ENCODE results near the gene SIX1. TPM values are rescaled to one million over a fixed set of nuclear protein-coding genes. Genes with fewer than 3 reads are reported as not detected.

Gene SIX1
- total and polyA plus RNA-seq, 2 experiments from 2014 or later: 11.4 to 11.7 TPM

- DNase-seq: no peak
- in situ Hi-C loops (cut with MboI): no loop called here
Observed at GRCh38 chr14:60670989-60671388, 21.7 kb upstream of the SIX1 start.

GRCh38 chr14:60668431-60669112 lies 19.3 kb upstream of the SIX1 start:
- Histone ChIP-seq H3K36me3 (ENCODE audit: low read depth) (no peaks in the 10 kb centered on the region), H4K20me1 (ENCODE audit: insufficient read depth) (no peaks in the 10 kb centered on the region), H3K4me2 (ENCODE audit: unreplicated experiment) (no peak overlapping the region), H3K79me2 (ENCODE audit: insufficient read depth) (no peaks in the 10 kb centered on the region), H3K27ac (no peak overlapping the region), H3K9me2 (ENCODE audit: insufficient read depth) (no peaks in the 10 kb centered on the region), H2AFZ (no peak overlapping the region), H3K4me3 (no peak overlapping the region), H3F3A (ENCODE audit: insufficient read depth) (no peaks in the 10 kb centered on the region), H3K9me3 (ENCODE audit: low read depth) (no peaks in the 10 kb centered on the region), H3K27me3 (replicated peaks; ENCODE audit: insufficient read depth) (no peaks in the 10 kb centered on the region), H3K4me1 (ENCODE audit: insufficient read depth) (no peaks in the 10 kb centered on the region), H3K9ac (no peak overlapping the region)
- WGBS, 2 experiments (ENCODE audit: low coverage in 1 of 2, low lambda C conversion rate in 2 of 2, missing lambda C conversion rate in 2 of 2): 85 to 86% methylated on average over 5 of the region's 5 CpGs
- DNase-seq: no peak
- TF ChIP-seq EZH2phosphoT487 (IDR thresholded peaks at IDR 0.05; ENCODE audit: insufficient read depth, low read depth) (no peak), EZH2 (IDR thresholded peaks at IDR 0.05; ENCODE audit: insufficient read depth, poor library complexity, severe bottlenecking) (no peak)
- in situ Hi-C loops (cut with MboI): no loop called here

More at GRCh38 chr14:60670989-60671388, 21.7 kb upstream of the SIX1 start:
- Histone ChIP-seq H3K9me2 (ENCODE audit: insufficient read depth) (no peaks in the 10 kb centered on the region), H3K27me3 (replicated peaks; ENCODE audit: insufficient read depth) (no peaks in the 10 kb centered on the region), H3K4me1 (ENCODE audit: insufficient read depth) (no peaks in the 10 kb centered on the region), H3K36me3 (ENCODE audit: low read depth) (no peaks in the 10 kb centered on the region), H3K9ac (no peak overlapping the region), H2AFZ (no peak overlapping the region), H3K9me3 (ENCODE audit: low read depth) (no peaks in the 10 kb centered on the region), H3K4me3 (no peak overlapping the region), H3K79me2 (ENCODE audit: insufficient read depth) (no peaks in the 10 kb centered on the region), H4K20me1 (ENCODE audit: insufficient read depth) (no peaks in the 10 kb centered on the region), H3F3A (ENCODE audit: insufficient read depth) (no peaks in the 10 kb centered on the region), H3K4me2 (ENCODE audit: unreplicated experiment) (no peak overlapping the region), H3K27ac (no peak overlapping the region)
- TF ChIP-seq EZH2 (IDR thresholded peaks at IDR 0.05; ENCODE audit: insufficient read depth, poor library complexity, severe bottlenecking) (no peak), EZH2phosphoT487 (IDR thresholded peaks at IDR 0.05; ENCODE audit: insufficient read depth, low read depth) (no peak)
- WGBS, 2 experiments (ENCODE audit: low coverage in 1 of 2, low lambda C conversion rate in 2 of 2, missing lambda C conversion rate in 2 of 2): 68 to 71% methylated on average over 3 of the region's 3 CpGs

GRCh38 chr14:60665177-60665550 lies 15.9 kb upstream of the SIX1 start:
- DNase-seq: no peak
- no peak for TF ChIP-seq EZH2phosphoT487 (IDR thresholded peaks at IDR 0.05; ENCODE audit: insufficient read depth, low read depth)
- no peak for TF ChIP-seq EZH2 (IDR thresholded peaks at IDR 0.05; ENCODE audit: insufficient read depth, poor library complexity, severe bottlenecking)
- H3K4me2 ChIP-seq (ENCODE audit: unreplicated experiment): no peak overlapping the region
- no peaks in the 10 kb centered on the region for H3K9me3 ChIP-seq (ENCODE audit: low read depth)
- no peaks in the 10 kb centered on the region for H3K79me2 ChIP-seq (ENCODE audit: insufficient read depth)
- in situ Hi-C loops (cut with MboI): no loop called here
- no peaks in the 10 kb centered on the region for H3K36me3 ChIP-seq (ENCODE audit: low read depth)
- no peak overlapping the region for H3K4me3 ChIP-seq
- no peaks in the 10 kb centered on the region for H4K20me1 ChIP-seq (ENCODE audit: insufficient read depth)
- H3K27me3 ChIP-seq (replicated peaks; ENCODE audit: insufficient read depth): no peaks in the 10 kb centered on the region
- no peak overlapping the region for H3K27ac ChIP-seq
- no peaks in the 10 kb centered on the region for H3K4me1 ChIP-seq (ENCODE audit: insufficient read depth)
- H3K9me2 ChIP-seq (ENCODE audit: insufficient read depth): no peaks in the 10 kb centered on the region
- H3F3A ChIP-seq (ENCODE audit: insufficient read depth): no peaks in the 10 kb centered on the region
- 63 to 64% methylated on average over 3 of the region's 3 CpGs for WGBS, 2 experiments (ENCODE audit: low coverage in 1 of 2, low lambda C conversion rate in 2 of 2, missing lambda C conversion rate in 2 of 2)
- H3K9ac ChIP-seq: no peak overlapping the region
- no peak overlapping the region for H2AFZ ChIP-seq

- no peak for TF ChIP-seq EZH2 (IDR thresholded peaks at IDR 0.05; ENCODE audit: insufficient read depth, poor library complexity, severe bottlenecking)
- TF ChIP-seq EZH2phosphoT487 (IDR thresholded peaks at IDR 0.05; ENCODE audit: insufficient read depth, low read depth): no peak
- Histone ChIP-seq H3K79me2 (ENCODE audit: insufficient read depth) (no peaks in the 10 kb centered on the region), H3K27me3 (replicated peaks; ENCODE audit: insufficient read depth) (no peaks in the 10 kb centered on the region), H3K9me2 (ENCODE audit: insufficient read depth) (no peaks in the 10 kb centered on the region), H3K4me3 (no peak overlapping the region), H4K20me1 (ENCODE audit: insufficient read depth) (no peaks in the 10 kb centered on the region), H3K4me2 (ENCODE audit: unreplicated experiment) (no peak overlapping the region), H3K4me1 (ENCODE audit: insufficient read depth) (peaks cover 1% of the 10 kb centered on the region; the same call in 1 of the 2 replicates), H3K9me3 (ENCODE audit: low read depth) (no peaks in the 10 kb centered on the region), H2AFZ (no peak overlapping the region), H3F3A (ENCODE audit: insufficient read depth) (no peaks in the 10 kb centered on the region), H3K27ac (no peak overlapping the region), H3K36me3 (ENCODE audit: low read depth) (no peaks in the 10 kb centered on the region), H3K9ac (no peak overlapping the region)
- 47 to 68% methylated on average over 1 of the region's 1 CpG for WGBS, 2 experiments (ENCODE audit: low coverage in 1 of 2, low lambda C conversion rate in 2 of 2, missing lambda C conversion rate in 2 of 2)
- in situ Hi-C loops (cut with MboI): no loop called here
- DNase-seq: peak; percentile 38
Observed at GRCh38 chr14:60662982-60663381, 13.7 kb upstream of the SIX1 start.
